ENCODE results near the gene CABP4.
A peak's percentile ranks its signal among the peaks of the same experiment; 100 is the strongest.
"Not testable (repeated sequence)": the region's sequence is repeated elsewhere in the genome, so short reads cannot be mapped to it uniquely, and the experiment has no call there.

Gene CABP4

DNA sequence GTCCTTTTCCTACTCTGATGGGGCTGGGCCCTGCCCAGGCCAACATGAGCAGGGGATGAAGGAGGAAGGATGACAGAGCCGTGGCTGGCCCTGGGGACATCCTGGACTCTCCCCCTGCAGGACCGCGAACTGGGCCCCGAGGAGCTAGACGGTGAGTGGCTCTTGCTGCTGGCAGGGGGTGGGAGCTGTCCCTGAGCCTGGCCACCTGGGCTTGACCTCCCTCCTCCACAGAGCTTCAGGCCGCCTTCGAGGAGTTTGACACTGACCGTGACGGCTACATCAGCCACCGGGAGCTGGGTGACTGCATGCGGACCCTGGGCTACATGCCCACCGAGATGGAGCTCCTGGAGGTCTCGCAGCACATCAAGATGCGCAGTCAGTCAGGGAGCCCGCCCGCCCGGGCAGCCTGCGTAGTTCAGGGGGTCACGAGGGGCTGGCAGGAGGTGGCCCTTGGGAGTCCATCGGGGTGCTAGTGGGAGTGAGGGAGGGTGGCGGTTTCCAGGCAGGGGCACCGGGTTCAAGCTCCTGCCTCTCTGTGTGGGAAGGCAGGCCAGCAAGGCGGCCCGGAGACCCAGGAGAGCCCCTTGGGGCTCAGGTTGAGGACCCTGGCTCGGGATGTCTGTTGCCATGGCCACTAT lies 1.0 kb downstream of the CABP4 start:
- no peak for DNase-seq

DNA sequence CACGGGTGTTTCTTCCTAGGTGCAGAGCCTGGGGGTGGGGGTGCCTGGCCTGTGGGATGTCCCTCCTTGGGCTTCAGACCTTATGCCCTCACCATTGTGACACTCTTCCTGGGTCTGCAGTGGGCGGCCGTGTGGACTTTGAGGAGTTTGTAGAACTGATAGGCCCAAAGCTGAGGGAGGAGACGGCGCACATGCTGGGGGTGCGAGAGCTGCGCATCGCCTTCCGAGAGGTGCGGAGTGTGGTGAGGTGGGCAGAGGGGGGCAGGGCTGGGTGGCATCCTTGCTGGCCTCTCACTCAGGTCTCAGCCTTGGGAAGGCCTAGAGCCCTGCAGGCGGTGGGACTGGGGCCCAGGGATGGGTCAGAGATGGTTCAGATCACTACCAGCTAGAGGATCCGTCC lies 2.3 kb downstream of the CABP4 start:
- no peak for DNase-seq

DNA sequence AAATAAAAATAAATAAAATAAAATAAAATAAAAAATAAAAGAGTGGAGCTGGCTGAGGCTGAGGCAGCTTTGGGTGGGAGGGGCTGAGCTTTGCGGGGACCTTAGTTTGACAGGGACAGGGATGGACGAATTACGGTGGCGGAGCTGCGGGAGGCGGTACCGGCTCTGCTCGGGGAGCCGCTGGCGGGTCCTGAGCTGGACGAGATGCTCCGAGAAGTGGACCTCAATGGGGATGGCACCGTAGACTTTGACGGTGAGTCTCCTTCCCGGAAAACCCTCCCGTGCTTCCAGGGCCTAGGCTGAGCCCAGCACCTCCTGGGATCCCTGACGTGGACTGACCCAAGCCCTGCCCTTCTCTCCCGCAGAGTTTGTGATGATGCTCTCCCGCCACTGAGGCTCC lies 3.1 kb downstream of the CABP4 start:
- no peak for DNase-seq

DNA sequence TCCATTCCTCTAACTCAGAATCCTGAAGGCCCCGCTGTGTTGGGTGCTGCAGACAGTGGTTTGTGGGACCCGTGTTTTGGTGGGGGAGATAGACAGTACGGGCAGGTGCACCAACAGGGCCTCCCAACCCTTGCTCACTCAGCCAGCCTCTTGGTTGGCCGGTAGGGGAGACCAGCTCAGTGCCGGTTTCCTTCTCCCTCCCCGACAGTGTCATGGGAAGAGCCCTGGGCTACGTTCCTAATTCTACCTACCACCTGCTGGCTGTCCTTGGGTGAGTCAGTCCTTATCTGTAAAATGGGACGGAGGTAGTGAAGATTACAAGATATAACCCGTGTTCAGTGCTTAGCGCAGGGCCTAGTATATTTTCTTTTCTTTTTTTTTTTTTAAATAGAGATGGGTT lies 8.0 kb downstream of the CABP4 start:
- DNase-seq, result no peak

DNA sequence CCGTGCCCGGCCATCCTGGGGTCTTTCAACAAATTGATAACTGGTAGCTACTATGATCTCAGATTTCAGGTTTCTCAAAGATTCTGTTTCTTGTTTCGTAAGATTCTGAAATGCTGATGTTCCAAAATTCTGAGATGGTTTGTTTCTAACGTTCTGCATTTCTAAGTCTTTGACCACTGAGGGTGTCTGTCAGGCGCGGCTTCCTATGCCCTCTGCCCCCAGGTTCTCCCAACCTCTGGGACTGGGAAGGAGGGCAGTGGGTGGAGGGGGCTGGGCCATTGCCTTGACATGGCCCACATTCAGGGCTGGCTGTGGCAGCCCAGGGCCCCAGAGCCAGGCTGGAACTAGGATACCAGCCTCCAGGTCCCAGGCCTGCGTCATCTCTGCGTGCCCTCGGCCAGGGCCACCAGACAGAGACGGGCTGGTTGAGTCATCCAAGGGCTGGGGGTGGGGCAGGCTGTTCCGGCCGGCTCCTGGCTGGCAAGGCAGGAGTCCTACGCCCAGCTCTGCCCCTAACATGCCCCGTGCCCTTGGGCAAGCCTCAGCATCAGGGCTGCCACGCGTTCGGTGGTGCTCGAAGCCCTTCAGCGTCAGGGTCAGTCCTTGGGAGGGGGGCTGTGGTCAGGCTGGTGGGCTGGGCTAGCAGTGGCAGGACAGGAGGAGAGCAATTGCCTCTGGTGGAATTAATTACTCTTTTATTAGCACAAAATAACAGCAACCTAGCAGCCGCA lies 8.7 kb downstream of the CABP4 start:
- DNase-seq, result no peak

DNA sequence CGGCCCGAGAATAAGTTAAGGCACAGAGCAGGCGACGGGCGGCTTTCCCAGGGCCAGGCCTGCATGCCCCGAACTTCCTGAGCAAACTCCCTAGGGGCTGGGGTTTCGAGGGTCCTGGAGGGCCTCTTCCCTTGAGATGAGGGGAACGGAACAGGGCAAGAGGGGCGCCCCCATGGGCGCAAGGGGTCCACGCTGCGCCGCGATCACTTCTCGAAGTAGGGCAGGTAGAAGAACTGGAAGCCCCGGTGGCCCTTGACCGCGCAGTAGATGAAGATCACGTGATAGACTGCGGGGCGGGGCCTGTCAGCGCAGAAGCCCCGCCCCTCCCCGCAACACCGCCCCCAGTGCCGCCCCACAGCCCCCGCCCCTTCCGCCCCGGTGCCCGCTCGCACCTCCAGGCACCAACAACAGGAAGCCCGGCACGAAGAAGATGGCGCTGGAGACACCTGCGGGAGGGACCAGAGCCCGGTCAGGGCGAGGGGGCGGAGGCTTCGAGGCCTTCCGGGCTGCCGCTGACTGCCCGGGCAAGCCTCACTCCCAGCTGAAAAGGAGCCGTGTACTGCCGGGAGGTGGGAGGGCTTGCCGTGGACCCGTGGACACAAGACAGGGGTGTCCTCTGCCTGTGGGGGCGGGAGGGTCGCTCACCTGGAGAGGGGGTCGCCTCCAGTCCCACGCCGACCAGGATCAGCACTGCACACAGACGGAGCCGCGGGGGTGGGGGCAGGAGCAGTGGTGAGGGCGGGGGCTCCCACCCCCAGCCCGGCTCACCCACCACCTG lies 9.4 kb downstream of the CABP4 start:
- DNase-seq, result peak; percentile 97

DNA sequence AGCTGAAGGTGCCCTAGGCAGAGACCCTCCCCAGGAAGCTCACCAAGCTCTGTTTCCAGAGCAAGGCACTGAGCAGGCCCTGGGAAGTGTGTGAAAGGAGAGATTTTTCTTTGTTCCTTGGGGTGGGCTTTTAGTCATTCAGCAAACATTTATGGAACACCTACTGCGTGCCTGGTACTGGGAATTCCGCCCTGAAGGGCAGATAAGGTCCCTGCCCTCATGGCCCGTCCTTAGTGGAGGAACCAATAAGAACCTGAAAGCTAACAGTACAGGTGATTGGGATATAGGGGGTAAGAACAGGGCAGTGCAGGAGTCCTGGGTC lies 10.0 kb downstream of the CABP4 start:
- DNase-seq, result no peak

DNA sequence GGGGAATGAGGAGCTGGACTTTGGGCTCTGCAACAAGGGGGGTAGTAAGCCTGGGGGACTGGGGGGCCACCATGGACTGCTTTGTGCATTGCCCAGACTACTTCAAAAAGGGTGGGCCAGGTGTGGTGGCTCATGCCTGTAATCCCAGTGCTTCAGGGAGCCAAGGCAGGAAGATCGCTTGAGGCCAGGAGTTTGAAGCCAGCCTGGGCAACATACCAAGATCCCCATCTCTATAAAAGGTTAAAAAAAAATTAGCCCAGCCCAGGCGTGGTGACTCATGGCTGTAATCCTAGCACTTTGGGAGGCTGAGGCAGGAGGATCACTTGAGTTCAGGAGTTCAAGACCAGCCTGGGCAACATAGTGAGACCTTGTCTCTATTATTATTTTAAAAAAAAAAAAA lies 10.4 kb downstream of the CABP4 start:
- DNase-seq, result not testable (repeated sequence)

DNA sequence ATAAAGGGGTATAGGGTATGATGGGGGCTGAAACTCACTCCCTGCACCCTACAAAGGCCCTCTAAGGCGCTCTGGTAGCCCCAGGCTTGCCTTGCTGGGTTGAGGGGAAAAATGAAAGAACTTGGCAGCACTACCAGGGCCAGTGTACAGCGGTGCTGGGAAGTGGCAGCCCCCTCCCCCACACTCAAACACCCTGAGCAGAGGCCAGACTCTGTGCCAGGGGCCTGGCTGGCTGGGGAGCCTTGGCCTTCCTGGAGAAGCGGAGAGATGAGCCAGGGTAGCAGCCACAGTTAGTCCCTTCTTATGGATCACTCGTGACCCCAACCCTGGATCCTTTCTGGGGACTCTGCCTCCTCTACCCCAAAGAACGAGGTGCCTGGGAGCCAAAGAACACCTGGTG lies 11.2 kb downstream of the CABP4 start:
- no peak for DNase-seq

DNA sequence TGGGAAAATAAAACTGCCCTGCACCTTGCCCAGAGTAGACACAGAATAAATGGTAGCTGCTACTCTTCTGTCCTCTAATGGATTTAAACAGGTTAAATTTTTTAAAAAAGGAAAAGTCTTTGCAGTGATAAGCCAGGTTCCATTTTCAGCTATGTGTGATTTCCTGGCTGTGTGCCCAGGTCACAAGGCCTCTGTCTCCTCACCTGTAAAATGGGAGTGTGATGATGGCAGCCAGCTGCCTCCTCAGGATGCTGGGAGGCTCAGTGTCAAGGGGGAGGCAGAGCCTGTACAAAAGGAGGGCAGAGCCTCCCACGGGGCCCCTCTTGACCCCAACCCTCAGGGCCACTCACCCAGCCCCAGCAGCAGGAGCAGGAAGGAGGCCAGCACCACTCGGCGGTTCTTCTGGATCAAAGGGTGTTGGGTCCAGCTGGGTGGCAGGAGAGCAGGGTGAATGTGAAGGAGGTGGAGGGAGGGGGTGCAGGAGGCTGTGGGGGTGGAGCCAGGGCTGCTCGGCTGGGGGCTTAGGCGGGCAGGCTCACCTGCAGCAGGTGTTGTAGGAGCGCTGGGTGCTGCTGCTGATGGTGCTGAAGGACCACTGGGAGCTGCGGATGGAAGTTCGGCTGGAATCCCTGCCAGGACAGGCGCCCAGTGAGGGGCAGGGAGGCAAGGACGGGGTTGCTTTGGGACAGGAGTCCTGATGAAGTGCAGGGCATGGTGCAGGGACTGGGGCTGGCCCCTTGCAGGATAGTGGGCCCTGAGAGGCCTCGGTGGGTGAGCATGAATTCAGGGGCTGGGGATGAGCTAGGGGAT lies 12.0 kb downstream of the CABP4 start:
- DNase-seq, result no peak

DNA sequence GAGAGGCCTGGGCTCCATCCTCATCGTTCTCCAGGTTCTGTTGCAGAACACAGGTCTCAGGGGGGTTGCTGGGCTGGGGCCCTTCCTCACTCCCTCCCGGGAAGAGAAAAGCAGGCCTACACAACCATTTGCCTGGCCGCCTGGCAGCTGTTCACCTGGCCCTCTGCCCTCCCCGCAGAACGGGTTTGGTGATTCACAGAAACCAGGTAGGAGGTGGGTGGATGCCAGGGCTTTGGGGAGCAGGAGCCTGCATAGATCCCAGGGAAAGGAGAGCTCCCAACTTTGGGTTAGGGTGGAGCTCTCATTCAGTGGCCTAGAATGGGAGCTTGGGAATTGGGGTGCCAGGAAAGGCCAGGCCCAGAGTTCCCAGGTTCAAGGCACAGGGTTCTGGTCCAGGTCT lies 12.9 kb downstream of the CABP4 start:
- DNase-seq, result no peak

DNA sequence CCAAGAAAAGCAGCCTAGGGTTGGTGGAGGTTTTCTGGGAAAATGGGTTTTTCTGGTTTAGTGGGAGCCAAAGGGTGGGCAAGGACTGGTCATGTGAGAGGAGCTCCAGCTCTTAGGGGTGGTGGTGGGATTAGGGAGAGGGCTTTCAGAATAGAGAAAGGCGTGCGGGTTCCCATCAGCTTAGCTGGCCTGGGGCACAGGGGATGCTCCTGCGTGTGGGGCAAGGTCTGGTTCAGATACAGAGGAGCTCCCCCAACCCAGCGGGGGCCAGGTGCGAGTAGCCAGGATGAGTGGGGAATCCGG lies 13.3 kb downstream of the CABP4 start:
- no peak for DNase-seq

DNA sequence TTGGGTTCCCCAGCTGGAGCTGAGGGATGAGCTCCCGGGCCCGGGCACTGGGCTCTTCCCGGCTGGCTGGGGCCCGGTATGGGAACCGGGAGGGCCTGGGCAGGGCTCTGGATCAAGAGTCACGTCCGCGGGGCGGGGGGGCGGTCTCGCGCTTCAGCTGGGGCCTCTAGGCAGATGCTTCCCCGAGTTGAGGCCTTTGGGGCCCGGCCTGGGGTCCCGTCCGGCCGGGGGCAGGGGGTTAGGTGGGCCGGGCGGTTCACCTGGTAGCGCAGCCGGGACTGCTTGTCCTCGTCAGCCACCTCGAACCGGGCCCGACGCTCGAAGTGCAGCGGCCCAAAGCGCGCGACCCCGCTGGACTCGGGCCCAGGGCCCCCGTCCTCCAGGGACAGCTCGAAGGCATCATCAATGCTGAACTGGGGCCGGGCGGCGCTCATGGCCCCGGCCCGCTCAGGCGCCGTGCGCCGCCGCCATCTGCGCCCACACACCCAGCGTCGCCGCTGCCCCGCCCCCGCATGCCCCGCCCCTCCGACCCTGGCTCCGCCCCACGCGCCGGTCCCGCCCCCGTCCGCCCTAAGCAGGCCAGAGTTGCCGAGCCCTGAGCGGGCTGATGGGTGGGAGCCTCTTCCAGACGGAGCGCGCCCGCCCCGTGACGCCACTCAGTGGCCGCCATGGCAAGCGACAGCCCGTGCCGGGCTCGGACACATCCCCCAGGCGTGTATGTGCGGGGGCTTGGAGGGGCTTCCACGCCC lies 13.8 kb downstream of the CABP4 start, which contains the start of gene TMEM134:
TSS of gene TMEM134 (minus strand) at position 493 of the 749 bp plus-strand sequence. CDS start at position 434, 59 bp downstream.
- peak; percentile 97 for DNase-seq

DNA sequence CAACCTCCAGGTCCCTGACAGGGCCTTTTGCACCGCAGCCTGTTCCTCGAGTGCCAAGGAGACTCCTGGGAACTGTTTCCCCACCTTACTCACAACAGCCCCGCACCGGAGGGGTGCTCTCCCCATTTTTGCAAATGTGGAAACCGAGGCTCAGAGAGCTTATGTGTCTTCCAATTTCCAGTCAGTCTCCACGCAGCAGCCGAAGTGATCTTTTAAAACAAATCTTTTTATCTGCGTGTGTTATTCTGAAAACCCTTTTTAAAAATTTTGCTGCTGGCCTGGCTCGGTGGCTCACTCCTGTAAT lies 14.3 kb downstream of the CABP4 start:
- DNase-seq, result no peak

DNA sequence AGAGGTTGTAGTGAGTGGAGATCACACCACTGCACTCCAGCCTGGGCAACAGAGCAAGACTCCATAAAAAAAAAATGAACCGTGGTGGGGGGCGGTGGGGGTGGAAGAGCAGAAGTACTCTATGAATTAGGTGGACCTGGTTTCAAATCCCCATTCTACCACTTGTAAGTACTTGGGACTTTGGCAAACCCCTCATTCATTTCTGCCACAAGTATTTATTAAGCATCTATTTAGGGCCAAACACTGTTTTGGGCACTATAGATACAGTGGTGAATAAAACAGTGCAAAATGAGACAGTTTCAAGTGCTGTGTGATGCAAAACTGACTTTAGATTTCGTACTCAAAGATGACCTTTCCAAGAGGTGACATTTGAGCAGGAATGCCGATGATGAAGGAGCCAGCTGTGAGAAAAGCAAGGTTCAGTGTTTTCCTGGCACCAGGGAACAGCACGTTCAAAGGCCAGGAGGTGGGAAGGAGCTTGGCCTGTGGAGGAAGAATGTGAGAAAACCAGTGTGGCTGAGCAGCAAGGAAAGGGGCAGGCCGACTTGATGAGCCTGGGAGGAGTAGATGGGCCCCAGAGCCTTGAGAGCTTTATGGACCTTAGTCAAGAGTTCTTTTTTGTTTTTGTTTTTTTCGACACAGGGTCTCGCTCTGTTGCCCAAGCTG lies 15.3 kb downstream of the CABP4 start:
- no peak for DNase-seq

DNA sequence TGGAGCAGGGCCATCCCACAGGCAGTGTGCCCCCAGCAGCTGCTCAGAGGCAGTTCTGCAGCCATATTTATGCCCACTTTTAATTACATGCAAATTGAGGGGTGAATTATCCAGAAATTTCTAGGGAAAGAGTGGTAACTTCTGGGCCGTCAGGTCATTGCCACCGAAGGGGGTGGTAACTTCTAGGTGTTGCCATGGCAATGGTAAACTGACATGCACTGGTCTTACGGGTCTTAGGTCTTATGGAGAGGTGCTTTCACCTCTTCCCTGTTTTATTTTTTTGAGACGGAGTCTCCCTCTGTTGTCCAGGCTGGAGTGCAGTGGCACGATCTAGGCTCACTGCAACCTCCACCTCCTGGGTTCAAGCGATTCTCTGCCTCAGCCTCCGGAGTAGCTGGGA lies 17.7 kb downstream of the CABP4 start:
- no peak for DNase-seq

DNA sequence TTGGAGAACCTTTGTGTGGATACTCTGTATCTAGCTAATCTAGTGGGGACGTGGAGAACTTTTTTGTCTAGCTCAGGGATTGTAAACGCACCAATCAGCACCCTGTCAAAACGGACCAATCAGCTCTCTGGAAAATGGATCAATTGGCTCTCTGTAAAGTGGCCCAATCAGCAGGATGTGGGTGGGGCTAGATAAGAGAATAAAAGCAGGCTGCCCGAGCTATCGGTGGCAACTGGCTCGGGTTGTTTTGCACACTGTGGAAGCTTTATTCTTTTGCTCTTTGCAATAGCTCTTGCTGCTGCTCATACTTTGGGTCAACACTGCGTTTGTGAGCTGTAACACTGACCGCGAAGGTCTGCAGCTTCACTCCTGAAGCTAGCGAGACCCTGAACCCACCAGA lies 21.5 kb downstream of the CABP4 start:
- not testable (repeated sequence) for DNase-seq

DNA sequence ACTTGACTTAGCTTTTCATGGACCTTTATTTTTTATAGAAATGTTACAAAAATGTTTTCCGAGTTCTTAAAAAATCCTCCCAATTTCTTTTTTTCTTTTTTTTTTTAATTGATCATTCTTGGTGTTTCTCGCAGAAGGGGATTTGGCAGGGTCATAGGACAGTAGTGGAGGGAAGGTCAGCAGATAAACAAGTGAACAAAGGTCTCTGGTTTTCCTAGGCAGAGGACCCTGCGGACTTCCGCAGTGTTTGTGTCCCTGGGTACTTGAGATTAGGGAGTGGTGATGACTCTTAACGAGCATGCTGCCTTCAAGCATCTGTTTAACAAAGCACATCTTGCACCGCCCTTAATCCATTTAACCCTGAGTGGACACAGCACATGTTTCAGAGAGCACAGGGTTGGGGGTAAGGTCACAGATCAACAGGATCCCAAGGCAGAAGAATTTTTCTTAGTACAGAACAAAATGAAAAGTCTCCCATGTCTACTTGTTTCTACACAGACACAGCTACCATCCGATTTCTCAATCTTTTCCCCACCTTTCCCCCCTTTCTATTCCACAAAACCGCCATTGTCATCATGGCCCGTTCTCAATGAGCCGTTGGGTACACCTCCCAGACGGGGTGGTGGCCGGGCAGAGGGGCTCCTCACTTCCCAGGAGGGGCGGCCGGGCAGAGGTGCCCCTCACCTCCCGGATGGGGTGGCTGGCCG lies 22.3 kb downstream of the CABP4 start:
- not testable (repeated sequence) for DNase-seq

DNA sequence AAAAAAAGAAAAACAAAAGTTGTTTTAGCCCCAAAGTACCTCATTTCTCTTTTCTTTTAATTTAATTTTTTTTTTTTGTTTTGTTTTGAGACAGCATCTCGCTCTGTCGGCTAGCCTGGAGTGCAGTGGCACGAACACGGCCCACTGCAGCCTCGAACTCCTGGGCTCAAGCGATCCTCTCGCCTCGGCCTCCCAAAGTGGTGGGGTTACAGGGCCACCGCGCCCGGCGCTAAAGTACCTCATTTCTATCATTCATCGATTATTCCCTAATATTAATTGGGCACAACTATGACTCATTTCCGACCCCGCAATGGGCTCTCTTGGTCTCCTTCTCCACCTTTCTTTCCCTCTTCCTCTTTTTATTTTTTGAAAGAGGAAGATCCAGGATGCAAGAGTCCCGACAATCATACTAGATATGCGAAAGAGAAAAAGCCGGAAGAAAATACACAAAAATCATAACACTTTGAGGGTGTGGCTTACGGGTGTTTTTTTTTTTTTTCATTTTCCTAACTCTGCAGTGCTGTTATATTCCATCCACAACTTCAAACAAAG lies 27.2 kb downstream of the CABP4 start:
- DNase-seq, result no peak

DNA sequence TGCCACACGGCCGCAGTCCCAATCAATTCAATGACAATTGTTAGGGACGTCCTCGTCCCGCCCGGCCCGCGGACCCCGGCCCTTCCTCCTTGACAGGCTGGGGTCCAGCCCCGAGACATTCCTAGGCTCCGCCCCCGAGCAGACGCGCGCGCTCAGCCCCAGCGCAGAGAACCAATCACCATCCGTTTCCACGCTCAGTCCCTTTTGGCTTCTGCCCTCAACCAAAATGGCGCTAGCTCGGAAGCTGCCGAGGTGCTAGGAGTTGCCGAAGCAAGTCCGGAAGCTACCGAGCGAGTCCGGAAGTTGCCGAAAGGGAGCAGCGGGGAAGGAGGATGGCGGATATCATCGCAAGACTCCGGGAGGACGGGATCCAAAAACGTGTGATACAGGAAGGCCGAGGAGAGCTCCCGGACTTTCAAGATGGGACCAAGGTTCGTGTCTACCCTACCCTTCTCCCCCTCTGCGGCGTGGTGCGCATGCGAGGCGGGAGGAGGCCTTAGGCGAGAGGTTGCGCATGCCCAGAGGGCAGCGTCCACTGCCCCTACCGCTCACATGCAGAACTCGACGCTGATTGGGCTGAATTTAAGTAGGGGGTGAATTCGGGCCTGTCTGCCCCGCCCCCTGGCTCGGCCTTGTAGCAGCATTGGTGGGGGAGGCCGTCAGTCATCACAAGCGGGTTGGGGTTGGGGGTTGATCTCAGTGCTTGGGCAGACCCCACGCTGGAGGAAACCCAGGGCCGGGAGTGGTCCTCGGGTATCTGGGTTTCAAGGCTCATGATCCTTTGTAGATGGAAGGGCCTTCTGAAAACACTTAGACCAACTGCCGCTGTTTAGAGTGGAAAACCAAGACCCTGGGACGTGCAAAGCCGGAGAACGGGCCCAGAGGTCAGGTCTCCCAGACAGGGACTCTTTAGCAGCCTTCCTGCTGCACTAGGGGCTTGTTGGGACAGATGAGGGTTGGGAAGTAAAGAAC lies 28.0 kb downstream of the CABP4 start, which contains the start of gene AIP:
TSS of gene AIP (plus strand) at position 200 of the 972 bp plus-strand sequence. CDS start at position 333, 133 bp downstream.
- peak; percentile 99 for DNase-seq
